ENCODE results near the gene CHI3L2.
A peak's percentile ranks its signal among the peaks of the same experiment; 100 is the strongest.

Gene CHI3L2

GRCh38 chr1:111211921-111212320 lies 15.6 kb upstream of the CHI3L2 start:
- H3K4me2 ChIP-seq (ENCODE audit: low read length) = no peak overlapping the region
- peaks cover 18% of the 10 kb centered on the region for H3F3A ChIP-seq (ENCODE audit: insufficient read depth, low read length)
- H4K20me1 ChIP-seq (ENCODE audit: insufficient read depth, low read length) = no peaks in the 10 kb centered on the region
- H3K27ac ChIP-seq (ENCODE audit: low read depth, low read length, poor library complexity, severe bottlenecking) = peak overlapping the region; percentile 100
- no peaks in the 10 kb centered on the region for H3K9me3 ChIP-seq (ENCODE audit: low read length)
- peak overlapping the region; percentile 87; the same call in 1 of the 2 replicates for H3K9ac ChIP-seq (ENCODE audit: low read length)
- peaks cover 57% of the 10 kb centered on the region for H3K4me1 ChIP-seq (ENCODE audit: insufficient read depth, low read length, severe bottlenecking)
- H3K79me2 ChIP-seq (ENCODE audit: insufficient read depth, low read length) = no peaks in the 10 kb centered on the region
- H3K4me3 ChIP-seq (ENCODE audit: low read depth, low read length, poor library complexity, severe bottlenecking) = no peak overlapping the region
- no peak for TF ChIP-seq EZH2 (IDR thresholded peaks at IDR 0.05; ENCODE audit: borderline replicate concordance, low read length)
- TF ChIP-seq, protein P1, sequence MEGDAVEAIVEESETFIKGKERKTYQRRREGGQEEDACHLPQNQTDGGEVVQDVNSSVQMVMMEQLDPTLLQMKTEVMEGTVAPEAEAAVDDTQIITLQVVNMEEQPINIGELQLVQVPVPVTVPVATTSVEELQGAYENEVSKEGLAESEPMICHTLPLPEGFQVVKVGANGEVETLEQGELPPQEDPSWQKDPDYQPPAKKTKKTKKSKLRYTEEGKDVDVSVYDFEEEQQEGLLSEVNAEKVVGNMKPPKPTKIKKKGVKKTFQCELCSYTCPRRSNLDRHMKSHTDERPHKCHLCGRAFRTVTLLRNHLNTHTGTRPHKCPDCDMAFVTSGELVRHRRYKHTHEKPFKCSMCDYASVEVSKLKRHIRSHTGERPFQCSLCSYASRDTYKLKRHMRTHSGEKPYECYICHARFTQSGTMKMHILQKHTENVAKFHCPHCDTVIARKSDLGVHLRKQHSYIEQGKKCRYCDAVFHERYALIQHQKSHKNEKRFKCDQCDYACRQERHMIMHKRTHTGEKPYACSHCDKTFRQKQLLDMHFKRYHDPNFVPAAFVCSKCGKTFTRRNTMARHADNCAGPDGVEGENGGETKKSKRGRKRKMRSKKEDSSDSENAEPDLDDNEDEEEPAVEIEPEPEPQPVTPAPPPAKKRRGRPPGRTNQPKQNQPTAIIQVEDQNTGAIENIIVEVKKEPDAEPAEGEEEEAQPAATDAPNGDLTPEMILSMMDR (IDR thresholded peaks at IDR 0.05; ENCODE audit: low read length) = no peak
- no peaks in the 10 kb centered on the region for H3K9me2 ChIP-seq (ENCODE audit: low read depth, low read length)
- no peak overlapping the region for H2AFZ ChIP-seq (ENCODE audit: low read length)
- no peaks in the 10 kb centered on the region for H3K27me3 ChIP-seq (ENCODE audit: insufficient read depth, low read length)
- no peaks in the 10 kb centered on the region for H3K36me3 ChIP-seq (ENCODE audit: insufficient read depth, low read length)

- H3K79me2 ChIP-seq (ENCODE audit: insufficient read depth, low read length) = no peaks in the 10 kb centered on the region
- H3K9me2 ChIP-seq (ENCODE audit: low read depth, low read length) = no peaks in the 10 kb centered on the region
- no peaks in the 10 kb centered on the region for H3K36me3 ChIP-seq (ENCODE audit: insufficient read depth, low read length)
- peak overlapping the region; percentile 70 for H3K4me2 ChIP-seq (ENCODE audit: low read length)
- no peaks in the 10 kb centered on the region for H3K27me3 ChIP-seq (ENCODE audit: insufficient read depth, low read length)
- H3K4me3 ChIP-seq (ENCODE audit: low read depth, low read length, poor library complexity, severe bottlenecking) = peak overlapping the region; percentile 34
- H3F3A ChIP-seq (ENCODE audit: insufficient read depth, low read length) = peaks cover 23% of the 10 kb centered on the region
- H3K9me3 ChIP-seq (ENCODE audit: low read length) = no peaks in the 10 kb centered on the region
- TF ChIP-seq, protein P1 (IDR thresholded peaks at IDR 0.05; ENCODE audit: low read length) = no peak
- TF ChIP-seq EZH2 (IDR thresholded peaks at IDR 0.05; ENCODE audit: borderline replicate concordance, low read length) = no peak
- no peaks in the 10 kb centered on the region for H4K20me1 ChIP-seq (ENCODE audit: insufficient read depth, low read length)
- no peak overlapping the region for H2AFZ ChIP-seq (ENCODE audit: low read length)
- H3K9ac ChIP-seq (ENCODE audit: low read length) = peak overlapping the region; percentile 87
- peaks cover 65% of the 10 kb centered on the region for H3K4me1 ChIP-seq (ENCODE audit: insufficient read depth, low read length, severe bottlenecking)
- H3K27ac ChIP-seq (ENCODE audit: low read depth, low read length, poor library complexity, severe bottlenecking) = peak overlapping the region; percentile 100
Observed at GRCh38 chr1:111212634-111213335, 14.7 kb upstream of the CHI3L2 start.

GRCh38 chr1:111213412-111213811 lies 14.1 kb upstream of the CHI3L2 start:
- H3K4me2 ChIP-seq (ENCODE audit: low read length) = peak overlapping the region; percentile 70
- no peaks in the 10 kb centered on the region for H3K27me3 ChIP-seq (ENCODE audit: insufficient read depth, low read length)

More at GRCh38 chr1:111213412-111213811, 14.1 kb upstream of the CHI3L2 start:
- Histone ChIP-seq H3F3A (ENCODE audit: insufficient read depth, low read length) (peaks cover 23% of the 10 kb centered on the region), H3K36me3 (ENCODE audit: insufficient read depth, low read length) (no peaks in the 10 kb centered on the region), H3K4me1 (ENCODE audit: insufficient read depth, low read length, severe bottlenecking) (peaks cover 68% of the 10 kb centered on the region), H3K27ac (ENCODE audit: low read depth, low read length, poor library complexity, severe bottlenecking) (peak overlapping the region; percentile 100), H3K9me3 (ENCODE audit: low read length) (no peaks in the 10 kb centered on the region), H3K79me2 (ENCODE audit: insufficient read depth, low read length) (no peaks in the 10 kb centered on the region), H2AFZ (ENCODE audit: low read length) (no peak overlapping the region), H4K20me1 (ENCODE audit: insufficient read depth, low read length) (no peaks in the 10 kb centered on the region), H3K4me3 (ENCODE audit: low read depth, low read length, poor library complexity, severe bottlenecking) (peak overlapping the region; percentile 34), H3K9me2 (ENCODE audit: low read depth, low read length) (no peaks in the 10 kb centered on the region), H3K9ac (ENCODE audit: low read length) (peak overlapping the region; percentile 87)
- TF ChIP-seq EZH2 (IDR thresholded peaks at IDR 0.05; ENCODE audit: borderline replicate concordance, low read length) = no peak
- TF ChIP-seq, protein P1 (IDR thresholded peaks at IDR 0.05; ENCODE audit: low read length) = no peak
